GM21717 (cell line): ENCODE data around the gene CD164L2.
A peak's percentile ranks its signal among the peaks of the same experiment; 100 is the strongest.
"Not testable (repeated sequence)": the region's sequence is repeated elsewhere in the genome, so short reads cannot be mapped to it uniquely, and the experiment has no call there.

Source experiments
- ATAC-seq: cut with Tn5 transposase; IDR thresholded peaks from one replicate; pipeline ENCODE4 v1.9.1; 2021; ENCODE audit warnings: mild to moderate bottlenecking, moderate library complexity; ENCODE audit not compliant: unreplicated experiment

CD164L2 gene

GRCh38 chr1:27391511-27392095, 8.5 kb upstream of the CD164L2 start:
- no peak for ATAC-seq

DNA sequence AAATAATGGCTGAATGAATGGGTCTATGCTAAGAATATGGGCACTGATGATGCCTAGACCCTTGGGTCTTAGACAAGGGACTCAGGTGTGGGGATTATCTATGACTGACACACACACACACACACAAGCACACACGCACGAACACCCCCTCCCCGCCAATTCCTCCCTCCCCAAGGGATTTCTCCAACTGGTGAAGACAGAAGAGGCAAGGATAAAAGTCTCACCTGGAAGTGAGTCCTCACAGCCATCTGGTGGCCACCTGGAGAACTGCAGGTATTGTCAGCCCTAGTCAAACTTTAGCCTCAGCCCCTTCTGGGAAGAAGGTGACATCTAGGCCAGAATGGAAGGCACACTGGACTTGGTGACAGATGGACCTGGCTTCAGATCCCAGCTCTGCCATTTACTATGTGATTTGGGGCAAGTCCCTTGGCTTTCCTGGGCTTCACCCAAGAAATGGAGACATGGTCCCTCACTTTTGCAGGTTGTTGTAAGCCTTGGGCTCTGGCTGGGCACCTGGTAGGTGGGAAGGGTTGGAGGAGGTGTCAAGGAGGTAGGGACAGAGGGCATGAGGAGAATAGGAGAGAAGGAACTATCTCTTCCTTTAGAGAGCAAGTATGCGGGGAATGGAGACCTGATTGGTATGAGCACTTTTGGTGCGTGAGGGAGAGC, 5.3 kb upstream of the CD164L2 start:
- ATAC-seq = no peak

- ATAC-seq = not testable (repeated sequence)
Measured at GRCh38 chr1:27384797-27385196, 1.7 kb upstream of the CD164L2 start.

GRCh38 chr1:27383661-27384060, 528 bp upstream of the CD164L2 start:
- ATAC-seq = no peak

- ATAC-seq = no peak
Measured at GRCh38 chr1:27381969-27382762, 967 bp downstream of the CD164L2 start.

DNA sequence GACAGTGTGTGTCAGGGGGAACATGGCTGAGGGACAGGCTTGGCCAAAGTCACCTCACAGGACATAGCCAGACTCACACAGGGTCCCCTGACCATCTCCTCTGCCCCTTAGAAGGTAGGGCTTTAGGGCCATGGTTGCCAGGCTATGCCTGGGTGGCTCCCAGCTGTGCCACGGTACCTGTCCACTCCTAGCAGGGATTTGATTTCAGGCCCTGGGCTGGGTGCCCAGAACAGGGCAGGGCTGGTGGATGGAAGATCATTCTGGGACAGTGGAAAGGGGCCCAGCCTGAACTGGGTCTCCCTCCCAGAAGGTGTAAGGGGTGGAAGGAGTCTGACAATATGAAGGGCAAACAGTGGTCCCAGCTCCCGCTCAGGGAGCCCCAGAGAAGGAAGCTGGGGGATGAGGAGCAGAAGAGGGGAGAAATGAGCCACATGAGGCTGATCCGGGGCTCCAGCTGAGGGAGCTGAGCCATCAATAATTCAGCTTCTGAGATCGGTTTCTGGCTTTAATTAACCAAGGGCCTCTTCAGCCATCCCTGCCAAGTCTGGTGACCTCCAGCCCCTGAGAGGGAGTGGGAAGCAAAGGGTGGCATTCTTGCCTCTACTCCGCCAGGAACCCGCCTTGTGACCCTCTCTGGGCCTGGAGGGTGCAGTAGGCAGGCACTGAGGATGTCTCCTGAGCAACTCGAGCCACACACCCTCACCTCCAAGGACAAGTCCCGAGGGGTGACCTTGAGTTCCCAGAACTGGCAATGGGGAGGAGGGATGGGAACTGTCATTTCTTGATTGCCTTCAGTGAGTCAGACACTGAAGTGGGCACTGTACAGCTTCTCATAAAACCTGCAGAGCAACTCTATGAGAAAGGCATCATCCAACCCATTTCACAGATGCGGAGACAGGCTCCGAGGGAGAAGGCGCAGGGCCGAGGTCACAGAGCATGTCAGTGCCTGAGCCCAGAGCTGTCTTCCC, 2.1 kb downstream of the CD164L2 start:
- ATAC-seq = no peak

DNA sequence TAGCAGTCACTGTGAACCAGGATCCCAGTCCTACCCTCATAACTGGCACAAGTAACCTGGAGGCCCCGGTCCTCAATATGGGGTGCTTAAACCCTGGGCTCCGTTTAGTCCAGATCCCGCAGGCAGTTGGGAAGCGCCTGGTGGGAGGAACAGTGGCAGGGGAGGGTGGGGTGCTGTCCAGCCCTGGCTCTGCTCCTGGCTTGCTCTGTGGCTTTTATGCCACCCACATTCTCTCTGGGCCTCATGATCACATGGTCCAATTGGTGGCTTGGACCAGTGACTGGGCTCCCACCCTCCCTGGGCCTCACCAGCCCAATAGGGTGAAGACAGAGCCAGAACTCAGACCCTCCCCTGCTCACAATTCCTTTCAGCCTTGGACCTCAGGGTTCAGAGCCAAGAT, 2.9 kb downstream of the CD164L2 start:
- ATAC-seq = no peak

DNA sequence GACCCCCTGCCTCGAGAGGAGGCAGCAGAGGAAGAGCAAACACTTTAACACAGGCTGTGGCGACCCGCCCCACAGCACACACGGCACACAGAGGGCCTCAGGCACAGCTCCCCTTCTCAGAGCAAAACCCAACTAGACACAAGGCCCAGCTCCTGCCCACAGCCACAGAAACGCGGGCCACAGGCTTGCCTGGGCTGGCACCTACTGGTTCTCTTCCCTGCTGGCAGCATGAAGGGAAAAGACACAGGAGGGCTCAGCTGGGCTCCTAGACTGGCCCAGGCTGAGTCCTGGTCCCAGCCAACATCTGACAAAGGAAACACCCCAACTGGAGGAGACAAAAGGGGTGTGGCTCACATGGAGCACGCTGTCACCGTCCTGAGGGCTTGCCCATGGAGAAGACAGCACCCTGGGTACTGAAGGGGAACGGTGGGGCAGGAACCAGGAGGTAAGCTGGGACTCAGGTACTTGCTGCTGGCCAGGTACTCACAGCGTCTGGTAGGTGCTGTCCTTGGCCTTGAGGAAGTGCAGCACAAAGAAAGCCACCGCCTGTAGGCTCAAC, 3.5 kb downstream of the CD164L2 start:
- ATAC-seq = no peak

GRCh38 chr1:27377760-27378495, 5.2 kb downstream of the CD164L2 start:
- no peak for ATAC-seq

GRCh38 chr1:27374362-27375086, 8.6 kb downstream of the CD164L2 start, which contains the start of gene FCN3:
TSS of gene FCN3 (minus strand) at chr1:27374824. CDS start at chr1:27374818, 6 bp downstream.
- no peak for ATAC-seq

GRCh38 chr1:27372808-27373690, 10.1 kb downstream of the CD164L2 start:
- no peak for ATAC-seq

DNA sequence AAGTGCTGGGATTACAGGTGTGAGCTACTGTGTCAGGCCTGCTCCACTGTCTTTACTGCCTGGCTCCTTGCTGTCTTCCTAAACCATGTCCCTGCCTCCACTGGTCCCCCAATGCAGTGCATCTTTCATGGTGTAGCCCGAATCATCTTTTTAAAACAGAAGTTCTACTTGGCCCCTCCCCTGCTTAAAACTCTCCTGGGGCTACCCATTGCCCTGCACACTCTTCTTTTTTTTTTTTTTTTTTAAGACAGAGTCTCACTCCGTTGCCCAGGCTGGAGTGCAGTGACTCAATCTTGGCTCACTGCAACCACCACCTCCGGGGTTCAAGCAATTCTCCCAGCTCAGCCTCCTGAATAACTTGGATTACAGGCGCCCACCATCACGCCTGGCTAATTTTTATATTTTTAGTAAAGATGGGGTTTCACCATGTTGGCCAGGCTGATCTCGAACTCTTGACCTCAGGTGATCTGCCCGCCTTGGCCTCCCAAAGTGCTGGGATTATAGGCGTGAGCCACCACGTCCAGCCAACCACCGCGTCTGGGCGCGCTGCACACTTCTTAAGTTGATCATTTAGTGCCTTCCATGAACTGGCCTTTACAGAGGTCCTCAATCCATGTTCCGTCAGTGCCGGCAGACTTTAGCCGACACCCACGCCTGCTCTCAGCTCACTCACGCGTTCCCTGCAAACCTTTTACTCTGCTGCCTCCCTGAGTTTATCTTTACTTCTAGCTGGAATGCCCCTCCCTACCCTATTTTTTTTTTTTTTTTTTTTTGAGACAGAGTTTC, 10.9 kb downstream of the CD164L2 start:
- no peak for ATAC-seq

DNA sequence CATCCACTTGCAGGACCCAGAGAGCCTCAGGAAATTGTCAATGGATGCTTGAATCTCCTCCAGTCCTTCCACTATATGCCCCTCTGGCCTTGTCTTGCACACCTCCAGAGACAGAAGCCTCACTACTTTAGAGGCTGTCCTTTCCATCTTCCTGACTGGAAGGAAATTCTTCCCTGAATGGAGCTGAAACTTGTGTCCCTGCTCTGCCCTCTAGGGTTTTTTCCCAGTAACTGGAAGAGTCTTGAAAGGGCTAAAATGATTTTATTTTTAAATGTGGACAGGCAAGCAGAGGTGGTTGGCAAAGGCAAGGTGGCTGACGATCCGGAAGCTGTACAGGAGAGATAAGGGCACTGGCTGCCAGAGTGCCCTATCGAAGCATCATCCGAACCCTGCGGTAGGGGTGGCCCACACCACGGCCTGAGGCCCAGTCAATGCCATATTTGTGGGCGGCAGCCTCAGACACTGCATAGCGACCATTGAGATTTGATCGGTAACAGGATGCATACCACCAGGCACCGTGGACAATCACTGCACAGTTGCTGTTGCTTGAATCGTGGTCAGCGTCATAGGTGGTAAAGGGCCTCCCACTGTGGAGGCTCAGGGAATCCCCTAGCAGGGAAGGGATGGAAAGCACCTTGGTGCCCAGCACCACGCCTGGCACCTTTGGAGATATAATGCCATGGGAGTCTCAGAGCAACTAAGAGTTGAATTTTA, 14.1 kb downstream of the CD164L2 start:
- no peak for ATAC-seq

- no peak for ATAC-seq
Measured at GRCh38 chr1:27367160-27367650, 15.9 kb downstream of the CD164L2 start.

- peak; percentile 35 for ATAC-seq
Measured at GRCh38 chr1:27366411-27367159, 16.5 kb downstream of the CD164L2 start, which contains the start of gene MAP3K6. TSS of gene MAP3K6 (minus strand) at chr1:27366961. CDS start at chr1:27366597, 364 bp downstream.

DNA sequence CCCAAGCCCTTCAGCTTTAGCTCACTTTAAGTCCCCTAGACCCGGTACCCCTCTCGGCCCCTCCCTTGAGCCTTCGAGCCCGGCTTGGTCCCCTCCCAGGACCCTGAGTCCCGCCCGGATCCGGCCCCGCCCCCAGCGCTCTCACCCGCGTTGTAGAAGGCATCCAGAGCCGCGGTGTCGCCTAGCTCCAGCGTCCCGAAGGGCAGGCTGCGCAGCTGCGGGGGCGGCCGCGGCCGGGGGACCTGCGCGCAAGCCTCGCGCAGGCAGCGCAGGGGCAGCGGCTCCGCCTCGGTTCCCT, 17.1 kb downstream of the CD164L2 start:
- ATAC-seq = peak; percentile 40
